GM19239 (cell line): ENCODE measurements around the gene SYCN.
"Not testable (repeated sequence)": the region's sequence is repeated elsewhere in the genome, so short reads cannot be mapped to it uniquely, and the experiment has no call there.

Source experiments
- DNase-seq: peaks from one replicate; pipeline ENCODE4 v3.0.0; 2011; ENCODE audit warnings: low spot score; ENCODE audit not compliant: insufficient read length
- FAIRE-seq: peaks from 2 replicates; lab custom pipeline; 2011; peaks lifted over from hg19 to GRCh38; lab: Jason Lieb, UNC

Gene SYCN

DNA sequence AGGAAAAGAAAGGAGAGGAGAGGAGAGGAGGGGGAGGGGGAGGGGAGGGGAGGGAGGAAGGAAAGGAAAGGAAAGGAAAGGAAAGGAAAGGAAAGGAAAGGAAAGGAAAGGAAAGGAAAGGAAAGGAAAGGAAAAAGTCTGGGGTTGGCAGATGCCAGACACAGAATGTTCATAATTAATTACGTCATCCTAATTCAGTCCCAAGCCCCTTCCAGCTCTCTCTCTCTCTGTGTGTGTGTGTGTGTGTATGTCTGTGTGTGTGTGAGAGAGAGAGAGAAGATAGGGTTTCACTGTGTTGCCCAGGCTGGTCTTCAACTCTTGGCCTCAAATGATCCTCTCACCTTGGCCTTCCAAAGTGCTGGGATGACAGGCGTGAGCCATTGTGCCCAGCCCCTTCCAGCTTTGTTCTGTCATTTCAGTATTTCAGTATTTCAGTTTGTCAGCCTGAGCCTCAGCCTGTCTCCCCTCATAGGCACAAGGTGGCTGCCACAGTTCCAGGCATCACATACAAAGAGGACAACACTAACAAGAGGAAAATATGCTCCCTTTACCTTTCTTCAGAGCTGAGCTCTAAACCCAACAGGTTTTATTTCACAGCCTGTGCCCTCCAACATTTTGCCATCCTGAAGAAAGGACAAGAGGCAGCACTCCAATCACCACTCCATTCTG lies 26.2 kb upstream of the SYCN start:
- DNase-seq (no peak), FAIRE-seq (no peak)

DNA sequence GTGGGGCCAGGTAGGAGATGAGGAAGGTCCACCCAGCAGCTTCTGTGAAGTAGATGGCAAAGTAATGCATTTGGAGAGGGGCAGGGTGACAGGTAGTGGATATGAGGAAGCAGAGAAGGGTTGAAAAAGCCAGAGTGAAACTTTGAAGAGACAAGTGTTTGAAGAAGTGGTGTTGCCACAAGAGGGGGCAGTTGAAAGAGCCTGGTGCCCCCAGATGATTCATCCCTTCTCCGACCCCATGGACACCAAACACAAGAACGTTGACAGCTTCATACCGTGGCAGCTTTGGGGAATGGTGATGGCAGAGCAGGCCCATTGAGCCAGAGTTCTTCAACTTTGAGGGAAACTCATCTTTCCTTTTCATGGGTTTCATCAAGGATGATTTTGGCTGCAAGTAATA lies 20.8 kb upstream of the SYCN start:
- FAIRE-seq = no peak
- DNase-seq = no peak

DNA sequence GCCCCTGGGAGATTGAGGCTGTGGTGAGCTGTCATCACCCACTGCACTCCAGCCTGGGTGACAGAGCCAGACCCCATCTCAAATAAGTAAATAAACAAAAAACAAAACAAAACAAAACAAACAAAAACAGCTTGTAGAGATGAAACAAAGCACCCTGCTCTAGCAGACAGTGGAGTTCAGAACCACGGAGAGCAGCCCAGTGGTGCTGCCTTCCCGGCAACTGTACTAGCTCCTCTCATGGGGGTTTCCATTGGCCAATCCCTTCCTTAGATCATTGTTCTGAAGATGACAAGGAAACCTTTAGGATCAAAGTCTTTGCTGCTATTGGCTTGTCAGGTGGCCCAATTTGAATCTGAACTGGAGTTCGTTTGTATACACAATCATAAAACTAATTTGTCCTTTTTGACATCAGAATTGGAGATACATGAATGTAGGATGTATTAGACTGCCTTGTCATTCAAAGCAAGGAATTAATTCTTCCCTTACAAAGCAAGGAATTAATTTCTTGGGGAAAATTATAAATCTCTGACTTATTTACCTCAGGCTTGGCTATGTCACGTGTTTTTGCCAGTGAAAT lies 19.7 kb upstream of the SYCN start:
- FAIRE-seq (no peak), DNase-seq (no peak)

DNA sequence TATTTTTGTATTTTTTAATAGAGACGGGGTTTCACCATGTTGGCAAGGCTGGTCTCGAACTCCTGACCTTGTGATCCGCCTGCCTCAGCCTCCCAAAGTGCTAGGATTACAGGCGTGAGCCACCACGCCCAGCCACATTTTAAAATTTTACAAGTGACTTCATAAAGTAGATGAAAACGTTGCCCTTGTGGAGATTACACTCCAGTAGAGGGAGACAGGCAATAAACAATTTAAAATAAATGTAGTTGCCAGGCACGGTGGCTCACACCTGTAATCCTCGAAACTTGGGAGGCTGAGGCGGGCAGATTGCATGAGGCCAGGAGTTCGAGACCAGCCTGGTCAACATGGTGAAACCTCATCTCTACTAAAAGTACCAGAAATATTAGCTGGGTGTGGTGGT lies 15.0 kb upstream of the SYCN start:
- not testable (repeated sequence) for FAIRE-seq, DNase-seq

DNA sequence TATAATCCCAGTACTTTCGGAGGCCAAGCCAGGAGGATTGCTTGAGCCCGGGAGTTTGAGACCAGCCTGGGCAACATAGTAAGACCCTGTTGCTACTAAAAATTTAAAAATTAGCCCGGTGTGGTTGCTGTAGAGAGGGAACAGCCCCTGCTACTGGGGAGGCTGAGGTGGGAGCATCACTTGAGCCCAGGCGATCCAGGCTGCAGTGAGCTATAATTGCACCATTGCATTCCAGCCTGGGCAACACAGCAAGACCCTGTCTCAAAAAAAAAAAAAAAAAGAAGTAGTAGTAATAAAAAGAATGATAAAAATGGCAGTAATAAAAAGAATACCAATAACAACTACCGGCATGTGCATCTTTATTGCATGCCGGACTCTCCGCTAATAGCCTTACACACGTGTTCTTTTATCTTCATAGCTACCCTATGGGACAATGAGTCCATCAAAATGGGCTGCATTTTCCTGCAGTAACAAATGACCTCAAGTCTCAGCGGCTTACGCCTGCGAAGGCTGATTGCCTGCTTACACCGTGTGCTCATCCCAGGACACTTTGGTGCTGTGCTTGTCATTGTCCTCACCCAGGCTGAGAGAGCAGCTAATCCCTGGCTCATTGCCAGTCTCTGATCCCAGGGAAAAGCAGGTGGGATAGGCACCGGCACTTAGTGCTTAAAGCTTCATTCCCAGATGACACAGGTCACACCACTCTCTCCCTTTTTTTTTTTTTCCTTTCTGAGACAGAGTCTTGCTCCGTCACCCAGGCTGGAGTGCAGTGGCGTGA lies 14.4 kb upstream of the SYCN start:
- DNase-seq (no peak), FAIRE-seq (no peak)

DNA sequence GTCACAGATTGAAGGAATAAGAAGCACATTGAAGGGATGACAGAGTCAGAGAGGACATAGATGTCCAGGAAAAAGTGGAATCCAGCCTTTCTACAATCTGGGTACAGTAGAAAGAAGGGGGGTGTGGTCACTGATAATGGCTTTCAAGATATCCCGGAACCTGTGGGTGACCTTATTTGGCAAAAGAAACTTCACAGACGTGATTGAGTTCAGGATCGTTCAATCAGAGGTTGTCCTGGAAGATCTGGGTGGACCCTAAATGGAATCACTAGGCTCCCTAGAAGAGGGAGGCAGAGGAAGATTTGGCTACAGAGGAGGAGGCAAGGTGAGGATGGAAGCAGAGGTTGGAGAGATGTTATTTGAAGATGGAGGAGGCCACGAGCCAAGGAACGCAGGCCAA lies 13.0 kb upstream of the SYCN start:
- no peak for FAIRE-seq
- no peak for DNase-seq

DNA sequence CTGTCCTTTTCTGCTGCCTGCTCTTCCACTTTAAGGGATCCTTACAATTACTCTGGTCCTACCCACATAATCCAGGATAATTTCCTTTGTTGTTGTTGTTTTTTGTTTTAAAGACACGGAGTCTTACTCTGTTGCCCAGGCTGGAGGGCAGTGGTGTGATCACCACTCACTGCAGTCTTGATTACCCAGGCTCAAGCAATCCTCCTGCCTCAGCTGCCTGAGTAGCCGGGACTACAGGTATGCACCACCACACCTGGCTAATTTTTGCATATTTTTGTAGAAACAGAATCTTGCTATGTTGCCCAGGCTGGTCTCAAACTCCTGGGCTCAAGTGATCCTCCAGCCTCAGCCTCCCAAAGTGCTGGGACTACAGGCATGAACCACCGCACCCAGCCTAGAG lies 11.3 kb upstream of the SYCN start:
- DNase-seq, FAIRE-seq: not testable (repeated sequence)

DNA sequence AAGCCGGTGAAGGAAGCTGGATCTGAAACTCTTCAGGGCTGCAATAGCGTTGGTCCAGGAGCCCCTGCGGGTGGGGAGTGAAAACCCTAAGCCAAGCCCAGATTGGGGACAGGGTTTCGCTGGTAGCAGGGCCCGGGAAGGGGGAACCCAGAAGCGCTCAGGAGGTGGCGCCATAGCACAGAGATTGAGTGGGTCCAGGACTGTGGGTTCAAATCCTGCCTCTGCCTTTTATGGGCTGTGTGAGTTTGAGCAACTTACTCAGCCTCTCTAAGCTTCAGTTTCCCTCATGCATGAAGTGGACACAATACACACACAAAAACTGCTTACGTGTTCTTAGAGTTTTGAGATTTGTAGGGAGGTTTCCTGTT lies 8.3 kb upstream of the SYCN start:
- DNase-seq (no peak), FAIRE-seq (no peak)

DNA sequence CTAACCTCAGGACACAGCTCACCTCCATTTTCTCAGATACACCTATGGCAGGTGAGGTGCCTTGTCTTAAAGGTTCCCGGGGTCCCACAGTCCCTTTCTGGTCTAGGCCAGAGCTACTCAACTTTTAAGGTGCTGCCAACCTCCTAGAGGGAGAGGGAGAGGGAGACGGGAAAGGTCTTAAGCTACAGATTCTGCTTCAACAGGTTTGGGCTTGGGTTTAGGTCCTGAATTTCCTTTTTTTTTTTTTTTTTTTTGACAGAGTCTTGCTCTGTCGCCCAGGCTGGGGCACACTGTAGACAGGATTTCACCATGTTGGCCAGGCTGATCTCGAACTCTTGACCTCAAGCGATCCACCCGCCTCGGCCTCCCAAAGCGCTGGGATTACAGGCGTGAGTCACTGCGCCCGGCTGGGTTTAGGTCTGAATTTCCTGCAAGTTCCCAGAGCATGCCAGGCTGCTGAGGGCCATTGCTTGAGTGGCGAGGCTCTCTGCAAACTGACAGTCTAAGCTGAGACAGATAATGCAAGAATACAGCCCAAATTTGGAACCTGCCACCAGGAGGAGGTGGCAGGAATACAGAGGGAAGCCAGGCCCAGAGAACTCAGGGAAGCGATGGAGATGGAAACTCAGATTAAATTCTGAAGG lies 7.8 kb upstream of the SYCN start:
- DNase-seq (no peak), FAIRE-seq (no peak)

DNA sequence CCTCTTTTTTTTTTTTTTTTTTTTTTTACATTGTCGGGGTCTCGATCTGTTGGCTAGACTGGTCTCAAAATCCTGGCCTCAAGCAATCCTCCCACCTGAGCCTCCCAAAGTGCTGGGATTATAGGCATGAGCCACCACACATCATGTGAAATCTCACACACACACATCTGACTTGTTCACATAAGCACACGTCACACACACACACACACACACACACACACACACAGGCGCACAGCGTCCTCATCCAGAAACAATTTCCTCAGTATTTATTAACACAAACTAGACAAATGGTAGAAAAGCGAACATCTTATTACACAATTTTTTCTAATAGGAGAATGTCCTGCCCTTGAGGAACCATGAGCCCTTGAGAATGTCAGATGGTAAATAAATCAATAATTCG lies 5.1 kb upstream of the SYCN start:
- DNase-seq (no peak), FAIRE-seq (no peak)

DNA sequence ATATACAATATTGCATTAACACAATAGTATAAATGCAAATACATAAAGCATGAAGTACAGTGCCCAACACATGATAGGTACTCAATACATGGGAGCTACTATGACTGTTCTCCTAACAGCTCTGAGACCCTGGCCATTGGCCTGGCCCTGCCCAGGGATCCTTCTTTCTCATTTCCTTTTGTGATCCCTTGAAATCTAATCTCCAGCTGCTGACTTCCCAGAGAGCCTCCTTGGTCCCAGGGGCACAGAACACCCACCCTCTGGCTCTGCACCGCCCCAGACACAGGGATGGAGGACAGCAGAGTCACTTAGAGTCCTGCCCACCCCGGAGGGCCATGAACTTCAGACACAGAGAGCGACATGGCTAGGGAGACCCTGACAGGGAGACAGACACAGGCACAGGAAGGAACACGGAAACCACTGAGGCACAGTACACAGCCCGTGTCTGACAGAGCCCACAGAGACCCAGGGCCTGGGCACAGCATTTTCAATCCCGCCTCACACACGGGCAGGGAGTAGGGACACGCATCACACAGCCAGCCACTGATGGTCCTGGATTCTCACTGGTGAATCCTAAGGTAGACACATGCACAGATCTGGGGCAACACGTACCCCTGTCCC lies 4.2 kb upstream of the SYCN start:
- DNase-seq = no peak
- FAIRE-seq = no peak

DNA sequence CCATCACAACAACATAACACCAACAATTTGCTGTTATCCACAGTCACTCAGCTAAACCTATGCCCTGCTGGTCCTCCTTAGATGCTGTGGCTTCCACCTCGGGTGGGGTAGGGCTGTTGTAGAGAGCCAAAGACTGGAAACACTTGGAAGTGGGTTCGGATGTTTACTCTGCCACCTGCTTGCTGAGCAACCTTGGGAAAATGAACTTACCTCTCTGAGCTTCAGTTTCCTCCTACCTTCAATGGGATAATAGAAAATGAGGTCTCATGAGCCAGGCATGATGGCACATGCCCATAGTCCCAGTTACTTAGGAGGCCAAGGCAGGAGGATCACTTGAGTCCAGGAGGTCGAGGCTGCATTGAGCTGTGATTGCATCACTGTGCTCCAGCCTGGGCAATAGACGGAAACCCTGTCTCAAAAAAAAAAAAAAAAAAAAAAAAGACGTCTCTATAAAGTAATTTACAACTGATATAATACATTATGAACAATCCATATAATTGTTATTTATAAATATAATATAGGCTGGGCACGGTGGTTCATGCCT lies 3.3 kb upstream of the SYCN start:
- FAIRE-seq (no peak), DNase-seq (no peak)

DNA sequence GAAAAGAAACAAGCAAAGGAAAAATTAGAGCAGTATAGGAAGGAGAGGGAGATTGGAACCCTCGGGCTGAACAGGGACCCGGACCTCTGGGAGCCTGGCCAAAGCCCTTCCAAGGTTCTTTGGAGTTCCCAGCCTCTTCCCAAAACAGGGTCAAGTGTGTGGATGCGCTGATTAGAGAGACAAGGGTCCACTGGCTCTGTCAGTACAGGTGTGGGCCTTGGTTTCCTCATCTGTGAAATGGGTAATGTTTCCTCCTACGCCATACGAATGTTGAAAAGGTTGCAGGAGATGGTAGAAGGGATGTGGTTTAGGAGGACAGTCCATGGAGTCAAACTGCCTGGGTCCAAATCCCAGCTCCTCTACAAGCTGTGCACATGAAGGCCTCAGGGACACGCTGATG lies 2.1 kb upstream of the SYCN start:
- FAIRE-seq (no peak), DNase-seq (no peak)

DNA sequence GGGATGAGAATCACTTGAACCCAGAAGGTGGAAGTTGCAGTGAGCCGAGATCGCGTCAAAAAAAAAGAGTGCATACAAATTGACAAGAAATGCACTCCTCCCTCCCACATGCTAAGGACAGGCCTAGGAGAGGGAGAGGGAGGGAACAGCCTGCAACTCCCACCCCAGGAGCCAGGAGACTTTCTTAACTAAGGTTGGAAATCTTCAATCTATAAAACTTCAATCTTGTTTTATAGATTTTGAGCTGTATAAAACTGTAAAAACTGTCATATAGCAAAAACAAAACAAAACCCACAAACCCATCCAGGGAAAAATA lies 1.3 kb upstream of the SYCN start:
- FAIRE-seq (no peak), DNase-seq (no peak)

DNA sequence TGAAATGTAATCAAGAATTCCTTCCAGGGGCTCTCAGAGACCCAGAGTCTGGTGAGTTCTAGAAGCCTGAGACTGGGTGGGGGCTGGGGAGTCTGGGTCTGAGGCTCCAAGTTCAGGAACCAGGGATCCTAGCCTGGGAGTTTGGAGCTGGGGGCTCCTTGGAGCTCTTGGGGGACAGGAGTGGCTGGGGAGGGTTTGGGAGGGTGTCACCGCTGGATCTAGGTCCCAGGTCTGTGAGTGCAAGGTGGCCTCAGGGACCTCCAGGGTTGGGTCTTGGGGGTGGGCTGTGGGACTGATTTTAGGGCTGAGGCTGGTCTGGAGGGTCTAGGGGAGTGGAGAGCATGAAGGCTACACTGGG lies 1.1 kb downstream of the SYCN start:
- DNase-seq (no peak), FAIRE-seq (no peak)

DNA sequence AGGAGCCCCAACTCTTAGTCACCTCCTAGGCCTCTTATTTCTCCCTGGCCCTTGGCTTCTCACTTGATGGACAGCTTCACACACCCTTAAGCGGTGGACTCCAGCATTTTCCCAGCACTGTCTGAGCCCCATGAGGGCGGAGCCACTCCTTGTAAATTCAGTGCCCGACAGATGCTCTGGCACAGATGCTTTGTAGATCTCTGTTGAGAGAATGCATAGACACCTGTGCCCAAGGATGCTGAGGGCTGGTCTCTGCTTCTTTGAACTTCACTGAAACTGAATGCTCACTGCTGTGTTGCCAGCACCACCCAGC lies 3.3 kb downstream of the SYCN start:
- DNase-seq (no peak), FAIRE-seq (no peak)

DNA sequence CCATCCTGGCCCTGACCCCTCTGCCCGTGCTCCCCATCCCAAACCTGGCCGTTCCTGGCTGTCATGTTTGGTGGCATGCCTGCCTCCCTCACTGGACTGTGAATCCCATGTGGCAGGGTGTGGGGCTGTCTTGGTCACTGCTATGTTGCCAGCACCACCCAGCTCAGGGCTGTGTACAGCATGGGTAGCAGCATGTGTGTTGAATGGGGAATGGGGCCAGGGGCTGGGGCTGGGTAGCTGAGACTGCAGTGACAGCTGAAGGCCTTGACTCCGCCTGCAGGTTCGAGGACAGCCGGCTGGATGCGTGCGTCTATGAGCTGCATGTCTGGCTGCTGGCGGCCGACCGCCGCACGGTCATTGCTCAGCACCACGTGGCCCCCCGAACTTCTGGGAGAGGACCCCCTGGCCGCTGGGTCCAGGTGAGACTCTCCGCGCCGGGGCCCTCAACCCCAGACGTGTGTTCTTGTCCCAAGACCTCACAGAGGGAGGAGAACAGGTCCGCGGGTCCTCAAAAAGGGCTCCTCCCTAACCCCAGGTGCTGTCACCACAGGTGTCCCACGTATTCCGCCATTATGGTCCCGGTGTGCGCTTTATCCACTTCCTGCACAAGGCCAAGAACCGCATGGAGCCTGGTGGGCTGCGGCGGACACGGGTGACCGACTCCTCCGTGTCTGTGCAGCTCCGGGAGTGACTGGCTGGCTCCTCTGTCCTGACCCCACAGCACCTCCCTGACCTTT lies 3.8 kb downstream of the SYCN start:
- FAIRE-seq (no peak), DNase-seq (no peak)

DNA sequence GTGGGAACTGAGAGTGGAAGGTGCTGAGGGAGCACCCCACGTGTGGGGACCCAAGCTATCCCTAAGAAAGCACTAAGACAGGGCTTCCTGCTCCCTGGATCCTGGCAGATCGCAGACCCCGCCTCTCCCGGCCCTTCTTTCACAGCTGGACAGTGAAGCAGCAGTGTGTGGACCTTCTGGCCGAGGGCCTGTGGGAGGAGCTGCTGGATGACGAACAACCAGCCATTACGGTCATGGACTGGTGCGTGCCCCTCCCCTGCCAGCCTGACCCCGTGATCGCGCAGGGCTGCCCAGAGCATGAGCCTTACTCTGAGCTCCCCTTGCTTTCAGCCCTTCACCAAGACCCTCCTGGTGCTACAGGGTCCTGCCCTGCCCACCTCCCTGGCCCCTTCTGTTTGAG lies 5.0 kb downstream of the SYCN start:
- DNase-seq = no peak
- no peak for FAIRE-seq

DNA sequence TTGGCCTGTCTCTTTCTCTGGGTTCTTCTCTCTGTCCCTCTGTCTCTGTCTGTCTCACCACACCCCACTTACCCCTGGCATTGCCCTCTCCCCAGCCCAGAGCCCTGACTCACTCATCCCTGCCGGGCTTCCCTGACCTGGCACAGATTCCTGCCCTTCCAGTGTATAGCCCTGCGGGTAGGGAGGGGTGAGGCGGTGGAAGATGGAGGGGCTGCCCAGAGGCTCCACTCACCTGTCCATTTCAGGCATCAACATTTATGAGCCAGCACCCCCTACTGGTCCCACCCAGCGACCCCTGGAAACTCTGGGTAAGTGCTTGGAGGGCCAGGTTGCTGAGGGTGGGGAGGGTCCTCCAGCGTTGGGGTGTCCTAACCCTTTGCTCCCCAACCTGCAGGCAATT lies 6.3 kb downstream of the SYCN start:
- DNase-seq (no peak), FAIRE-seq (no peak)

DNA sequence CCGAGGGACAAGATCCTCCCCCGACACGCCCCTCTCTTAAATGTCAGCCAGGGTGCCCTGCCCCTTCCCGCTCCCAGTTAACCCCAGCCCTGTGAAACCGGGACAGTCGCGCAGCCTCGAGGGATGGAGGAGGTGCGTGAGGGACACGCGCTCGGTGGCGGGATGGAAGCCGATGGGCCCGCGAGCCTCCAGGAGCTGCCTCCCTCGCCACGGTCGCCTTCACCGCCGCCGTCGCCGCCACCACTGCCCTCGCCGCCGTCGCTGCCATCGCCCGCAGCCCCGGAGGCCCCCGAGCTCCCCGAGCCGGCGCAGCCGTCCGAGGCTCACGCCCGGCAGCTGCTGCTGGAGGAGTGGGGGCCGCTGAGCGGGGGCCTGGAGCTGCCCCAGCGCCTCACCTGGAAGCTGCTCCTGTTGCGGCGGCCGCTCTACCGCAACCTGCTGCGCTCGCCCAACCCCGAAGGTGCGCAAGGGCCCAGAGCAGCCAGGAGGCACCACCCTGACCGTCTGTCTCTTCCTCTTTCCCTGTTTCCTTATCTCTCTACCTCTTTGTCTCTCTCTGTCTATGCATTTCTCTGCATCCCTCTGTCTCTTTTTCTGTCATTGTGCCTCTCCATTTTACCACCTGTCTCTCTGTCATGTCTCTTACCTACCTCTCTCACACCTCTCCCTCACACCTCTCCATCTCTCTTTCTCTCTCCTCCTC lies 7.1 kb downstream of the SYCN start, which contains the start of gene NCCRP1:
Gene NCCRP1 (plus strand): TSS at position 105 of the 703 bp plus-strand sequence. CDS start 19 bp downstream, at position 124.
- no peak for DNase-seq
- FAIRE-seq = no peak
